HL-60 (cell line): Measurements from ENCODE around the gene OR4D10.

Experiments used
- TF ChIP-seq, protein P1 (sequence below): IDR thresholded peaks from one replicate; pipeline ENCODE4 v1.5.1; 2011; ENCODE audit warnings: low read length, control low read depth, inconsistent platforms; ENCODE audit not compliant: insufficient read depth
- TF ChIP-seq, protein P2 (sequence below): IDR thresholded peaks from 2 replicates; pipeline ENCODE4 v1.6.1; 2012; ENCODE audit warnings: low read depth; ENCODE audit not compliant: insufficient replicate concordance

DNA sequence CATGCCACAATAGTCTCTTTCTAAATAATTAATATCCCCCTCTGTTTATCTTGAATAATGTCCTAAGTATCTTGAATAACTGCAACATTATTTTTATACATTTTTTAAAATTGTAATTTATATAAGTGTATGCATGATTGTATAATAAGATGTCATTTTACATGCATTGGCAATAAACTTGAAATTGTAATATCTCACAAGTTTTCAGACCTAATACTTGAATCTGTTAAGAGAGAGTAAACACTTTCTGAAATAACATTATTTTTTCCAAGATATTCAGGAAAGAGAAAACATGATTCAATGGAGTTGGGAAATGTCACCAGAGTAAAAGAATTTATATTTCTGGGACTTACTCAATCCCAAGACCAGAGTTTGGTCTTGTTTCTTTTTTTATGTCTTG is 30.2 kb downstream of the OR4D10 start, which contains the start of gene OR4D11:
- TF ChIP-seq, protein P1, sequence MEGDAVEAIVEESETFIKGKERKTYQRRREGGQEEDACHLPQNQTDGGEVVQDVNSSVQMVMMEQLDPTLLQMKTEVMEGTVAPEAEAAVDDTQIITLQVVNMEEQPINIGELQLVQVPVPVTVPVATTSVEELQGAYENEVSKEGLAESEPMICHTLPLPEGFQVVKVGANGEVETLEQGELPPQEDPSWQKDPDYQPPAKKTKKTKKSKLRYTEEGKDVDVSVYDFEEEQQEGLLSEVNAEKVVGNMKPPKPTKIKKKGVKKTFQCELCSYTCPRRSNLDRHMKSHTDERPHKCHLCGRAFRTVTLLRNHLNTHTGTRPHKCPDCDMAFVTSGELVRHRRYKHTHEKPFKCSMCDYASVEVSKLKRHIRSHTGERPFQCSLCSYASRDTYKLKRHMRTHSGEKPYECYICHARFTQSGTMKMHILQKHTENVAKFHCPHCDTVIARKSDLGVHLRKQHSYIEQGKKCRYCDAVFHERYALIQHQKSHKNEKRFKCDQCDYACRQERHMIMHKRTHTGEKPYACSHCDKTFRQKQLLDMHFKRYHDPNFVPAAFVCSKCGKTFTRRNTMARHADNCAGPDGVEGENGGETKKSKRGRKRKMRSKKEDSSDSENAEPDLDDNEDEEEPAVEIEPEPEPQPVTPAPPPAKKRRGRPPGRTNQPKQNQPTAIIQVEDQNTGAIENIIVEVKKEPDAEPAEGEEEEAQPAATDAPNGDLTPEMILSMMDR, result no peak
- TF ChIP-seq, protein P2, sequence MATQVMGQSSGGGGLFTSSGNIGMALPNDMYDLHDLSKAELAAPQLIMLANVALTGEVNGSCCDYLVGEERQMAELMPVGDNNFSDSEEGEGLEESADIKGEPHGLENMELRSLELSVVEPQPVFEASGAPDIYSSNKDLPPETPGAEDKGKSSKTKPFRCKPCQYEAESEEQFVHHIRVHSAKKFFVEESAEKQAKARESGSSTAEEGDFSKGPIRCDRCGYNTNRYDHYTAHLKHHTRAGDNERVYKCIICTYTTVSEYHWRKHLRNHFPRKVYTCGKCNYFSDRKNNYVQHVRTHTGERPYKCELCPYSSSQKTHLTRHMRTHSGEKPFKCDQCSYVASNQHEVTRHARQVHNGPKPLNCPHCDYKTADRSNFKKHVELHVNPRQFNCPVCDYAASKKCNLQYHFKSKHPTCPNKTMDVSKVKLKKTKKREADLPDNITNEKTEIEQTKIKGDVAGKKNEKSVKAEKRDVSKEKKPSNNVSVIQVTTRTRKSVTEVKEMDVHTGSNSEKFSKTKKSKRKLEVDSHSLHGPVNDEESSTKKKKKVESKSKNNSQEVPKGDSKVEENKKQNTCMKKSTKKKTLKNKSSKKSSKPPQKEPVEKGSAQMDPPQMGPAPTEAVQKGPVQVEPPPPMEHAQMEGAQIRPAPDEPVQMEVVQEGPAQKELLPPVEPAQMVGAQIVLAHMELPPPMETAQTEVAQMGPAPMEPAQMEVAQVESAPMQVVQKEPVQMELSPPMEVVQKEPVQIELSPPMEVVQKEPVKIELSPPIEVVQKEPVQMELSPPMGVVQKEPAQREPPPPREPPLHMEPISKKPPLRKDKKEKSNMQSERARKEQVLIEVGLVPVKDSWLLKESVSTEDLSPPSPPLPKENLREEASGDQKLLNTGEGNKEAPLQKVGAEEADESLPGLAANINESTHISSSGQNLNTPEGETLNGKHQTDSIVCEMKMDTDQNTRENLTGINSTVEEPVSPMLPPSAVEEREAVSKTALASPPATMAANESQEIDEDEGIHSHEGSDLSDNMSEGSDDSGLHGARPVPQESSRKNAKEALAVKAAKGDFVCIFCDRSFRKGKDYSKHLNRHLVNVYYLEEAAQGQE, result no peak
